HEK293 (cell line): ENCODE data around the gene VAV2.

ENCODE experiments used
- CTCF ChIP-seq: fragments of 450-650 bp; formaldehyde crosslinking; IDR thresholded peaks from 2 replicates; pipeline ENCODE4 v1.5.1; 2016; ENCODE audit warnings: missing biosample characterization, missing genetic modification characterization
- ZNF747 ChIP-seq: fragments of 450-650 bp; formaldehyde crosslinking; IDR thresholded peaks from 2 replicates; pipeline ENCODE4 v1.5.1; 2016; ENCODE audit warnings: missing biosample characterization, missing genetic modification characterization

GRCh38 chr9:133945977-133946753, 46.0 kb downstream of the VAV2 start:
- TF ChIP-seq ZNF747 (no peak), CTCF (no peak)
